DND-41 (cell line): ENCODE measurements around the gene ABHD12B.

Experiments
- ATAC-seq: fragments of 200-7000 bp; cut with Tn5 transposase; 3 replicates; pipeline ENCODE4 v1.9.1; 2021; ENCODE audit warnings: low read depth; ENCODE audit not compliant: insufficient read depth
- DNase-seq: peaks from one replicate; pipeline ENCODE4 v3.0.0-alpha.2; 2020
- H2AFZ ChIP-seq: 2 replicates; pipeline ENCODE4 v1.6.0; 2012; ENCODE audit warnings: low read depth, low read length
- H3K27ac ChIP-seq: 2 replicates; pipeline ENCODE4 v1.5.1; 2012; ENCODE audit warnings: low read length, inconsistent platforms
- H3K27me3 ChIP-seq: fragments of 200-600 bp; sonication (generic); 2 replicates; pipeline ENCODE4 v1.6.0; 2012; ENCODE audit warnings: low read length, mild to moderate bottlenecking, inconsistent platforms; ENCODE audit not compliant: insufficient read depth, poor library complexity
- H3K36me3 ChIP-seq: 2 replicates; pipeline ENCODE4 v1.5.1; 2012; ENCODE audit warnings: low read length, inconsistent platforms; ENCODE audit not compliant: insufficient read depth
- H3K4me1 ChIP-seq: 2 replicates; pipeline ENCODE4 v1.5.1; 2012; ENCODE audit warnings: mild to moderate bottlenecking, low read length; ENCODE audit not compliant: insufficient read depth
- H3K4me2 ChIP-seq: 2 replicates; pipeline ENCODE4 v1.6.0; 2012; ENCODE audit warnings: mild to moderate bottlenecking, moderate library complexity, low read length, inconsistent platforms; ENCODE audit not compliant: insufficient read depth
- H3K4me3 ChIP-seq, 2 experiments: fragments of 200-600 bp in 1 of 2; shearing (Covaris generic) in 1 of 2; 2 replicates each; pipeline ENCODE4 v1.5.1; 2012 to 2016; ENCODE audit warnings: inconsistent platforms in 2 of 2, low read length in 2 of 2, mild to moderate bottlenecking in 2 of 2, low read depth in 1 of 2, moderate library complexity in 1 of 2
- H3K79me2 ChIP-seq: 2 replicates; pipeline ENCODE4 v1.6.0; 2012; ENCODE audit warnings: low read length, inconsistent platforms; ENCODE audit not compliant: insufficient read depth
- H3K9ac ChIP-seq: 2 replicates; pipeline ENCODE4 v1.6.0; 2012; ENCODE audit warnings: low read depth, mild to moderate bottlenecking, inconsistent platforms, low read length, moderate library complexity
- H3K9me3 ChIP-seq: 2 replicates; pipeline ENCODE4 v1.5.1; 2012; ENCODE audit warnings: low read length, moderate library complexity, mild to moderate bottlenecking, inconsistent platforms; ENCODE audit not compliant: insufficient read depth, severe bottlenecking
- H4K20me1 ChIP-seq: 2 replicates; pipeline ENCODE4 v1.6.0; 2012; ENCODE audit warnings: low read length; ENCODE audit not compliant: insufficient read depth
- EZH2 ChIP-seq: IDR thresholded peaks from 3 replicates; pipeline ENCODE4 v1.6.1; 2012; ENCODE audit warnings: borderline replicate concordance, low read depth, mild to moderate bottlenecking, moderate library complexity, low read length, inconsistent platforms; ENCODE audit not compliant: severe bottlenecking
- TF ChIP-seq, protein P1 (sequence below): IDR thresholded peaks from 2 replicates; pipeline ENCODE4 v1.5.1; 2012; ENCODE audit warnings: borderline replicate concordance, low read length, moderate library complexity, mild to moderate bottlenecking; ENCODE audit not compliant: poor library complexity, severe bottlenecking; ENCODE audit errors: extremely low read depth

ABHD12B gene

DNA sequence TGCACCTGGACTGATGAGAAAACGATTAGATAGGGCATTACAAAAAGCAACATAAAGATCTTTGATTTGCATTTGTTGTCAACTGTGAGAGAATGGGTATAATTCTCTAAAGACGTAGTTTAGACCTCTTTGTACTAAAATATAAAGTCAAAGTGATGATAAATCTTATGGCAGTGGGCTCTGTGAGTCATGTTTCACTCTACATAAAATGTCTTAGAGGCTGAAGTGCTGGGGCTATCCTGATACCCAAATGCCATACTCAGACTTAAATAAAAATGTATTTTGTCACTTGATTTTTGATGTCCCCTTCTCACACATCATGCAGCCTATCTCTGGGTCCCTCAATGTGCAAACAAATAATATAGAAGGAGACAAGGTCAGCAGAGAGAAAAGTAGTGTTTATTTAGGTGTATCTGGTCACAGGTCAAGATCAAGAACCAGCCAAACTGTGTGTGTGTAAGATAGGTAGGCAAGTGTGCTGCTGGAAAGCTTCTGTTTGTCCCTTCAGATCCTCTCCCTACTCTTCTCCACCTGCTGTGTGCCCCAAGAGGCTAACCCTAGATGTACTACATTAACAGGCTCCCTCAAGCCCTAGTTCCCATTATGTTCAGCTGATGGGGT is 33.9 kb upstream of the ABHD12B start:
- H3K79me2 ChIP-seq, result no peaks in the 10 kb centered on the region
- no peak overlapping the region for H3K9ac ChIP-seq
- DNase-seq (no peak), ATAC-seq (no peak)
- H4K20me1 ChIP-seq, result no peaks in the 10 kb centered on the region
- H3K36me3 ChIP-seq, result no peaks in the 10 kb centered on the region
- no peaks in the 10 kb centered on the region for H3K27me3 ChIP-seq
- H3K4me1 ChIP-seq, result peaks cover 19% of the 10 kb centered on the region
- TF ChIP-seq, protein P1, sequence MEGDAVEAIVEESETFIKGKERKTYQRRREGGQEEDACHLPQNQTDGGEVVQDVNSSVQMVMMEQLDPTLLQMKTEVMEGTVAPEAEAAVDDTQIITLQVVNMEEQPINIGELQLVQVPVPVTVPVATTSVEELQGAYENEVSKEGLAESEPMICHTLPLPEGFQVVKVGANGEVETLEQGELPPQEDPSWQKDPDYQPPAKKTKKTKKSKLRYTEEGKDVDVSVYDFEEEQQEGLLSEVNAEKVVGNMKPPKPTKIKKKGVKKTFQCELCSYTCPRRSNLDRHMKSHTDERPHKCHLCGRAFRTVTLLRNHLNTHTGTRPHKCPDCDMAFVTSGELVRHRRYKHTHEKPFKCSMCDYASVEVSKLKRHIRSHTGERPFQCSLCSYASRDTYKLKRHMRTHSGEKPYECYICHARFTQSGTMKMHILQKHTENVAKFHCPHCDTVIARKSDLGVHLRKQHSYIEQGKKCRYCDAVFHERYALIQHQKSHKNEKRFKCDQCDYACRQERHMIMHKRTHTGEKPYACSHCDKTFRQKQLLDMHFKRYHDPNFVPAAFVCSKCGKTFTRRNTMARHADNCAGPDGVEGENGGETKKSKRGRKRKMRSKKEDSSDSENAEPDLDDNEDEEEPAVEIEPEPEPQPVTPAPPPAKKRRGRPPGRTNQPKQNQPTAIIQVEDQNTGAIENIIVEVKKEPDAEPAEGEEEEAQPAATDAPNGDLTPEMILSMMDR, result no peak
- TF ChIP-seq EZH2, result no peak
- H3K27ac ChIP-seq, result no peak overlapping the region
- H3K4me2 ChIP-seq, result no peak overlapping the region
- no peak overlapping the region for H3K4me3 ChIP-seq
- H3K9me3 ChIP-seq, result no peaks in the 10 kb centered on the region
- H2AFZ ChIP-seq, result no peak overlapping the region

DNA sequence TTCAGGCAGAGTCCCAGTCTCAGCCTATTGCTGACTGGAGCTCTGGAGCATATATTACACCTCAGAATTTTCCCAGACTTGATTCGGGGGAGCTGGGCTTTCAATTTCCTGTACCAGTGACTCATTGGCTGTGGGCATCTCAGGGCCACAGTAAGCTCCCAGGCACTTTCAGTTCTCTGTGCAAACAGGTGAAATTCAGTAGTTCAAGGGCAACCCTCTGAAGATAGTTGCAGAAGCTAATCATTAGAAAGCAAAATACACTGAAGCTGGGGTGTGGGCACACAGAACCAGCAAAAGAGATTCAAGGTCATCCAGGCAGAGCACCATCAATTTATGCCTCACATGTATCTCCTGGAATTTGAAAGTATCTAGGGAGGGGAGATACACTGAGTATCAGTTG is 32.8 kb upstream of the ABHD12B start:
- H3K27ac ChIP-seq, result no peak overlapping the region
- H3K4me3 ChIP-seq, result no peak overlapping the region
- H3K79me2 ChIP-seq, result no peaks in the 10 kb centered on the region
- no peaks in the 10 kb centered on the region for H3K9me3 ChIP-seq
- H3K4me1 ChIP-seq, result peaks cover 19% of the 10 kb centered on the region
- no peak for TF ChIP-seq EZH2
- TF ChIP-seq, protein P1, result no peak
- no peaks in the 10 kb centered on the region for H3K36me3 ChIP-seq
- H3K27me3 ChIP-seq, result no peaks in the 10 kb centered on the region
- H4K20me1 ChIP-seq, result no peaks in the 10 kb centered on the region
- no peak for DNase-seq
- H3K9ac ChIP-seq, result no peak overlapping the region
- no peak overlapping the region for H3K4me2 ChIP-seq
- ATAC-seq, result no peak
- H2AFZ ChIP-seq, result no peak overlapping the region

DNA sequence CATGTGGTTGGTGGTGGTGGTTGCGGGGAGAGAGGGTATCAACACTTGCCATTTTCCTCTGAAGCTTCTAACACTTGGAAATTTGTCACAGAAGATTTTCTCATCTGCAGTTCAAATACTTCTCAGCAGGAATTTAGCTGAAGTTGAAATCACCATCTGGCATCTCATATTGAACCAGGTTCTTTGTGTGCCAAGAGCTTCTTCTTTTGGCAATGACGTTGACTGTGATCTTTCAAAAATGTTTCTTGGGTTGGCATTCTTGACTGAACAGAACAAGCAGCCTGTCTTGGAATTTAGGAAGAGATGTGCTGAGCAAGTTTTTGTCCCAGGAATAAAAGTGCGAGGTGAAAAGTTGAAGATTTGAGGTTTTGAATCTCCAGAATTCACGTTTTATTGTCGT is 32.2 kb upstream of the ABHD12B start:
- H3K4me2 ChIP-seq, result no peak overlapping the region
- no peak overlapping the region for H3K9ac ChIP-seq
- no peak overlapping the region for H3K4me3 ChIP-seq
- H3K9me3 ChIP-seq, result no peaks in the 10 kb centered on the region
- H3K36me3 ChIP-seq, result no peaks in the 10 kb centered on the region
- no peaks in the 10 kb centered on the region for H3K79me2 ChIP-seq
- DNase-seq (no peak), ATAC-seq (no peak)
- no peaks in the 10 kb centered on the region for H4K20me1 ChIP-seq
- no peaks in the 10 kb centered on the region for H3K27me3 ChIP-seq
- H3K27ac ChIP-seq, result no peak overlapping the region
- peaks cover 19% of the 10 kb centered on the region for H3K4me1 ChIP-seq
- no peak overlapping the region for H2AFZ ChIP-seq
- TF ChIP-seq EZH2, result no peak
- TF ChIP-seq, protein P1, result no peak

DNA sequence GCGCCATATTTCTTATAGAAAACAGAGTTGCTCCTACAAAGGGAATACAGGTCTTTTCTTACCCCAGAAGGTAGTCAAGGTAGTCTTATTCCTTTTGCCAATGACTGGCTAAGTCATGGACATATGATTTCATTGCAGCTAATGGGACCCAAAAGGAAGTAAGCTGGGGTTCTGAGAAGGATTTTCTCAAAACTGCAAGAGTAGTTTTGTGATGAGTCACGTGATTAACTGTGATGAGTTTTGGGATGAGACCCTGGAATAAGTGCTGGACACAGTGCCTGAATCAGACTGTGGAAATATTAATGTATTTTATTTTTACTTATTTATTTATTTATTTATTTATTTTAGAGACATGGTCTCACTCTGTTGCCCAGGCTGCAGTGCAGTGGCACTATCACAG is 27.5 kb upstream of the ABHD12B start:
- DNase-seq (no peak), ATAC-seq (no peak)
- Histone ChIP-seq H2AFZ (no peak overlapping the region), H3K79me2 (no peaks in the 10 kb centered on the region), H3K4me3 (no peak overlapping the region), H3K36me3 (no peaks in the 10 kb centered on the region), H3K27ac (no peak overlapping the region), H3K9me3 (no peaks in the 10 kb centered on the region), H3K9ac (no peak overlapping the region), H3K4me2 (no peak overlapping the region), H3K4me1 (no peaks in the 10 kb centered on the region), H3K27me3 (no peaks in the 10 kb centered on the region), H4K20me1 (no peaks in the 10 kb centered on the region)
- no peak for TF ChIP-seq EZH2
- TF ChIP-seq, protein P1, result no peak
